Omental fat pad (tissue), 4 donors: ENCODE measurements around the gene MIEF1. TPM values are rescaled to one million over a fixed set of nuclear protein-coding genes. Genes with fewer than 3 reads are reported as not detected.

ENCODE experiments used
- ATAC-seq: fragments of 150-250 bp; one replicate; pipeline ENCODE4 v1.9.1; 2016; ENCODE audit warnings: mild to moderate bottlenecking, moderate library complexity; ENCODE audit not compliant: low FRiP score
- DNase-seq: peaks from one replicate; pipeline ENCODE4 v3.0.0-alpha.2; 2019; ENCODE audit warnings: low spot score
- CTCF ChIP-seq, 3 donors: fragments of 450-650 bp; IDR thresholded peaks; one replicate each; pipeline ENCODE4 v1.5.1; 2016 to 2017; ENCODE audit warnings: antibody characterized with exemption in 3 of 3, mild to moderate bottlenecking in 3 of 3, moderate library complexity in 2 of 3
- total RNA-seq, 4 donors: library from RNA; depleted of rRNA; stranded (reverse); fragments of >200 nt; gene quantifications; one replicate each; pipeline ENCODE4 v1.1.0, GENCODE V29; 2016

The MIEF1 gene
- total RNA-seq, 4 donors from 2014 or later: 23.6 to 46.0 (median 32.4) TPM

- TF ChIP-seq CTCF (IDR thresholded peaks at IDR 0.05): peak in 1 of 3 donors; percentile 22
- ATAC-seq (no peak), DNase-seq (peak; percentile 91)
Measured at GRCh38 chr22:39514373-39514973, 12.4 kb downstream of the MIEF1 start.

GRCh38 chr22:39515266-39516050 lies 13.4 kb downstream of the MIEF1 start:
- DNase-seq (no peak), ATAC-seq (no peak)
- TF ChIP-seq CTCF (IDR thresholded peaks at IDR 0.05): no peak

GRCh38 chr22:39517470-39517869 lies 15.4 kb downstream of the MIEF1 start:
- ATAC-seq: no peak
- DNase-seq: no peak
- TF ChIP-seq CTCF (IDR thresholded peaks at IDR 0.05): no peak

GRCh38 chr22:39518144-39518786 lies 16.2 kb downstream of the MIEF1 start:
- no peak for TF ChIP-seq CTCF (IDR thresholded peaks at IDR 0.05)
- no peak for ATAC-seq
- DNase-seq: no peak

GRCh38 chr22:39518996-39519680 lies 17.0 kb downstream of the MIEF1 start:
- no peak for TF ChIP-seq CTCF (IDR thresholded peaks at IDR 0.05)
- ATAC-seq (peak; percentile 17), DNase-seq (no peak)

GRCh38 chr22:39519681-39520225 lies 17.7 kb downstream of the MIEF1 start:
- DNase-seq: no peak
- no peak for TF ChIP-seq CTCF (IDR thresholded peaks at IDR 0.05)
- peak; percentile 91 for ATAC-seq
